ENCODE results near the gene CAP2. TPM values are rescaled to one million over a fixed set of nuclear protein-coding genes. Genes with fewer than 3 reads are reported as not detected.

CAP2 gene
- total RNA-seq, 1 experiment from 2014 or later: 7.2 TPM

DNA sequence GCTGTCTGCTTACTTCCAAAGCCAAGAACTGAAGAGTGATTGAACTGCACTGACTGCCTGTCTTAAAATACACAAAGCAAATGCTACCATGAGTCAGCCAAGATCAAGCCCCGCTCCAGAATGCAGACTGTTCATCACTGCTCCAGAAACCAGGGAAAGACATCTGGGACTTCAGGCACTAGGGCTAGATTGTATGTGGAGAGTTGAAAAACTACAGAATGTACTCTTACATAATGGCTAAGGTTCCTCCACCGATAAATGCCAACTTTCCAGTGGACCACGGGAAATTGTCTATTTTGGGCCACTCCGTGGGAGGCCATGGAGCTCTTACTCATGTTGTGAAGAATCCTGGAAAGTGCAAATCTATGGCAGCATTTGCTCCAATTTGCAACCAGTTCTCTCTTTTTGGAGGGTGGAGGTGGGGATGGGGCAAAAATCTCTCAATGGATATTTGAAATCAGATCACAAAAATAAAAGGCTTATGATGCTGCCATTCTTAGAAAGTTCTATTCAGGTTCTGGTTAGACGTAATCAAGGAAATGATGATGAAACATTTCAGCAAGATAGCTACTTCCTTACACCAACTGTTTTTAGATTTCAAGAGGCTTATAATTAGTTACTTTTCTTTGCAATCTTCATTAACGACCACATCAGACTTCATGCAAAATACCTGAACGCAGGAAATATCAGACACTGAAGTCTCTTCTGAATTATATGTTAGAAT lies 11.8 kb upstream of the CAP2 start:
- Mint-ChIP-seq H3K27ac (no peak overlapping the region), H3K9me3 (no peaks in the 10 kb centered on the region), H3K27me3 (ENCODE audit: low read depth) (no peaks in the 10 kb centered on the region), H3K4me1 (0 out of 2 replicates have a peak, but pooled peaks cover 3% of the 10 kb centered on the region), H3K4me3 (no peak overlapping the region), H3K36me3 (no peaks in the 10 kb centered on the region)
- TF ChIP-seq, protein P1, sequence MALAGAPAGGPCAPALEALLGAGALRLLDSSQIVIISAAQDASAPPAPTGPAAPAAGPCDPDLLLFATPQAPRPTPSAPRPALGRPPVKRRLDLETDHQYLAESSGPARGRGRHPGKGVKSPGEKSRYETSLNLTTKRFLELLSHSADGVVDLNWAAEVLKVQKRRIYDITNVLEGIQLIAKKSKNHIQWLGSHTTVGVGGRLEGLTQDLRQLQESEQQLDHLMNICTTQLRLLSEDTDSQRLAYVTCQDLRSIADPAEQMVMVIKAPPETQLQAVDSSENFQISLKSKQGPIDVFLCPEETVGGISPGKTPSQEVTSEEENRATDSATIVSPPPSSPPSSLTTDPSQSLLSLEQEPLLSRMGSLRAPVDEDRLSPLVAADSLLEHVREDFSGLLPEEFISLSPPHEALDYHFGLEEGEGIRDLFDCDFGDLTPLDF (CRISPR knock-in tag; IDR thresholded peaks at IDR 0.05): no peak
- TF ChIP-seq MAX (CRISPR knock-in tag; IDR thresholded peaks at IDR 0.05) (no peak), GRHL2 (CRISPR knock-in tag; IDR thresholded peaks at IDR 0.05; ENCODE audit: insufficient replicate concordance, severe bottlenecking) (no peak), ELF4 (CRISPR knock-in tag; IDR thresholded peaks at IDR 0.05; ENCODE audit: low read depth) (no peak), TEAD4 (CRISPR knock-in tag; IDR thresholded peaks at IDR 0.05) (no peak), PRDM15 (CRISPR knock-in tag; IDR thresholded peaks at IDR 0.05) (no peak)
- TF ChIP-seq, protein P2, sequence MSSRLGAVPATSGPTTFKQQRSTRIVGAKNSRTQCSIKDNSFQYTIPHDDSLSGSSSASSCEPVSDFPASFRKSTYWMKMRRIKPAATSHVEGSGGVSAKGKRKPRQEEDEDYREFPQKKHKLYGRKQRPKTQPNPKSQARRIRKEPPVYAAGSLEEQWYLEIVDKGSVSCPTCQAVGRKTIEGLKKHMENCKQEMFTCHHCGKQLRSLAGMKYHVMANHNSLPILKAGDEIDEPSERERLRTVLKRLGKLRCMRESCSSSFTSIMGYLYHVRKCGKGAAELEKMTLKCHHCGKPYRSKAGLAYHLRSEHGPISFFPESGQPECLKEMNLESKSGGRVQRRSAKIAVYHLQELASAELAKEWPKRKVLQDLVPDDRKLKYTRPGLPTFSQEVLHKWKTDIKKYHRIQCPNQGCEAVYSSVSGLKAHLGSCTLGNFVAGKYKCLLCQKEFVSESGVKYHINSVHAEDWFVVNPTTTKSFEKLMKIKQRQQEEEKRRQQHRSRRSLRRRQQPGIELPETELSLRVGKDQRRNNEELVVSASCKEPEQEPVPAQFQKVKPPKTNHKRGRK (CRISPR knock-in tag; IDR thresholded peaks at IDR 0.05; ENCODE audit: borderline replicate concordance): no peak
- TF ChIP-seq, protein P3, sequence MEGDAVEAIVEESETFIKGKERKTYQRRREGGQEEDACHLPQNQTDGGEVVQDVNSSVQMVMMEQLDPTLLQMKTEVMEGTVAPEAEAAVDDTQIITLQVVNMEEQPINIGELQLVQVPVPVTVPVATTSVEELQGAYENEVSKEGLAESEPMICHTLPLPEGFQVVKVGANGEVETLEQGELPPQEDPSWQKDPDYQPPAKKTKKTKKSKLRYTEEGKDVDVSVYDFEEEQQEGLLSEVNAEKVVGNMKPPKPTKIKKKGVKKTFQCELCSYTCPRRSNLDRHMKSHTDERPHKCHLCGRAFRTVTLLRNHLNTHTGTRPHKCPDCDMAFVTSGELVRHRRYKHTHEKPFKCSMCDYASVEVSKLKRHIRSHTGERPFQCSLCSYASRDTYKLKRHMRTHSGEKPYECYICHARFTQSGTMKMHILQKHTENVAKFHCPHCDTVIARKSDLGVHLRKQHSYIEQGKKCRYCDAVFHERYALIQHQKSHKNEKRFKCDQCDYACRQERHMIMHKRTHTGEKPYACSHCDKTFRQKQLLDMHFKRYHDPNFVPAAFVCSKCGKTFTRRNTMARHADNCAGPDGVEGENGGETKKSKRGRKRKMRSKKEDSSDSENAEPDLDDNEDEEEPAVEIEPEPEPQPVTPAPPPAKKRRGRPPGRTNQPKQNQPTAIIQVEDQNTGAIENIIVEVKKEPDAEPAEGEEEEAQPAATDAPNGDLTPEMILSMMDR (IDR thresholded peaks at IDR 0.05): no peak
- POLR2A ChIA-PET: interaction anchor here (0.6 kb wide), 1 partner anchor 96 kb away, joined by 5 read pairs; no protein-coding TSS in a partner anchor
- CTCF ChIA-PET: no interaction called here
- DNase-seq (ENCODE audit: low spot score) (no peak), ATAC-seq (no peak)

DNA sequence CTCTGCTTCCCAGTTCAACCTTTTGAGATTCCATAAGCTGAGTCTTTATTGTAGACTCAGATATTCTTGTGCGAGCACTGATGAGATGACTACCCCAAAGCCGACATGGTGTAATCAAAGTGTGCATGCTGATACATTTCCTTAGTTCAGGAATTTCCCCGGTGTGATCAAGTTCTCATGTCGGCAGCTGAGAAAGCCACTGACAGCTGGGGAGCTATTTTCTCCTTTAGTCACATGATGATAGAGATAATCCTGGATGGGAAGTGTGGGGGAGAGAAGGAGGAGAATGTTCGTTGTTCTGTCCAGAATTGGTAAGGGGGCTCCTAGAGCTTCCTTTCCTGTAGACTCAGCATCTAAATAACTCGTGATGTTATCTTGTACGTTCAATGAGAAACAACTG lies 7.7 kb upstream of the CAP2 start:
- no peak for DNase-seq (ENCODE audit: low spot score)
- POLR2A ChIA-PET: no interaction called here
- Mint-ChIP-seq H3K4me3 (no peak overlapping the region), H3K9me3 (no peaks in the 10 kb centered on the region), H3K4me1 (0 out of 2 replicates have a peak, but pooled peaks cover 6% of the 10 kb centered on the region), H3K27ac (no peak overlapping the region), H3K36me3 (no peaks in the 10 kb centered on the region), H3K27me3 (ENCODE audit: low read depth) (no peaks in the 10 kb centered on the region)
- CTCF ChIA-PET: interaction anchor here (0.6 to 1.0 kb wide), 2 partner anchors 185 to 198 kb away, joined by 3 to 4 read pairs; no protein-coding TSS in a partner anchor
- no peak for ATAC-seq
- TF ChIP-seq, protein P3 (IDR thresholded peaks at IDR 0.05): no peak
- TF ChIP-seq FOXJ3 (CRISPR knock-in tag; IDR thresholded peaks at IDR 0.05; ENCODE audit: borderline replicate concordance) (no peak), IRF1 (CRISPR knock-in tag; IDR thresholded peaks at IDR 0.05) (no peak), GTF2I (CRISPR knock-in tag; conservative IDR thresholded peaks at IDR 0.05) (no peak), ZBTB21 (CRISPR knock-in tag; IDR thresholded peaks at IDR 0.05; ENCODE audit: borderline replicate concordance) (no peak), IRF2 (CRISPR knock-in tag; IDR thresholded peaks at IDR 0.05; ENCODE audit: borderline replicate concordance, low read depth) (no peak), ELF4 (CRISPR knock-in tag; IDR thresholded peaks at IDR 0.05; ENCODE audit: low read depth) (no peak), ZNF138 (CRISPR knock-in tag; conservative IDR thresholded peaks at IDR 0.05) (no peak), CREM (CRISPR knock-in tag; IDR thresholded peaks at IDR 0.05) (no peak)
- TF ChIP-seq, protein P4, sequence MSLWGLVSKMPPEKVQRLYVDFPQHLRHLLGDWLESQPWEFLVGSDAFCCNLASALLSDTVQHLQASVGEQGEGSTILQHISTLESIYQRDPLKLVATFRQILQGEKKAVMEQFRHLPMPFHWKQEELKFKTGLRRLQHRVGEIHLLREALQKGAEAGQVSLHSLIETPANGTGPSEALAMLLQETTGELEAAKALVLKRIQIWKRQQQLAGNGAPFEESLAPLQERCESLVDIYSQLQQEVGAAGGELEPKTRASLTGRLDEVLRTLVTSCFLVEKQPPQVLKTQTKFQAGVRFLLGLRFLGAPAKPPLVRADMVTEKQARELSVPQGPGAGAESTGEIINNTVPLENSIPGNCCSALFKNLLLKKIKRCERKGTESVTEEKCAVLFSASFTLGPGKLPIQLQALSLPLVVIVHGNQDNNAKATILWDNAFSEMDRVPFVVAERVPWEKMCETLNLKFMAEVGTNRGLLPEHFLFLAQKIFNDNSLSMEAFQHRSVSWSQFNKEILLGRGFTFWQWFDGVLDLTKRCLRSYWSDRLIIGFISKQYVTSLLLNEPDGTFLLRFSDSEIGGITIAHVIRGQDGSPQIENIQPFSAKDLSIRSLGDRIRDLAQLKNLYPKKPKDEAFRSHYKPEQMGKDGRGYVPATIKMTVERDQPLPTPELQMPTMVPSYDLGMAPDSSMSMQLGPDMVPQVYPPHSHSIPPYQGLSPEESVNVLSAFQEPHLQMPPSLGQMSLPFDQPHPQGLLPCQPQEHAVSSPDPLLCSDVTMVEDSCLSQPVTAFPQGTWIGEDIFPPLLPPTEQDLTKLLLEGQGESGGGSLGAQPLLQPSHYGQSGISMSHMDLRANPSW (CRISPR knock-in tag; conservative IDR thresholded peaks at IDR 0.05; ENCODE audit: low read depth): no peak
